ENCODE data around the gene BTBD16. TPM values are rescaled to one million over a fixed set of nuclear protein-coding genes. Genes with fewer than 3 reads are reported as not detected.

The BTBD16 gene
- total and polyA plus RNA-seq, 2 experiments from 2014 or later: 0.09 to 0.16 TPM

GRCh38 chr10:122301055-122301810 lies 30.1 kb downstream of the BTBD16 start:
- Histone ChIP-seq H3K36me3 (no peaks in the 10 kb centered on the region), H3K9me3 (ENCODE audit: low read depth) (no peaks in the 10 kb centered on the region), H3K27me3 (no peaks in the 10 kb centered on the region), H3K27ac (no peak overlapping the region), H3K4me1 (ENCODE audit: low read depth) (no peaks in the 10 kb centered on the region), H3K4me3 (no peak overlapping the region)
- peak in 1 of 2 donors; percentile 92 for DNase-seq (ENCODE audit: low read depth in 1 of 2, low spot score in 1 of 2)
- no peak for TF ChIP-seq CTCF (IDR thresholded peaks at IDR 0.05; ENCODE audit: low read depth, low read length)

- Histone ChIP-seq H3K27ac (no peak overlapping the region), H3K4me1 (ENCODE audit: low read depth) (no peaks in the 10 kb centered on the region)
Measured at GRCh38 chr10:122301811-122302115, 30.7 kb downstream of the BTBD16 start.

GRCh38 chr10:122302315-122302714 lies 31.2 kb downstream of the BTBD16 start:
- H3K9me3 ChIP-seq (ENCODE audit: low read depth): no peaks in the 10 kb centered on the region
- no peak overlapping the region for H3K4me3 ChIP-seq
- no peak for TF ChIP-seq CTCF (IDR thresholded peaks at IDR 0.05; ENCODE audit: low read depth, low read length)
- DNase-seq (ENCODE audit: low read depth in 1 of 2, low spot score in 1 of 2): no peak
- no peaks in the 10 kb centered on the region for H3K27me3 ChIP-seq
- no peak overlapping the region for H3K27ac ChIP-seq
- no peaks in the 10 kb centered on the region for H3K4me1 ChIP-seq (ENCODE audit: low read depth)
- no peaks in the 10 kb centered on the region for H3K36me3 ChIP-seq

More at GRCh38 chr10:122301811-122302115, 30.7 kb downstream of the BTBD16 start:
- DNase-seq (ENCODE audit: low read depth in 1 of 2, low spot score in 1 of 2): no peak
- Histone ChIP-seq H3K27me3 (no peaks in the 10 kb centered on the region), H3K9me3 (ENCODE audit: low read depth) (no peaks in the 10 kb centered on the region), H3K4me3 (no peak overlapping the region), H3K36me3 (no peaks in the 10 kb centered on the region)
- no peak for TF ChIP-seq CTCF (IDR thresholded peaks at IDR 0.05; ENCODE audit: low read depth, low read length)

GRCh38 chr10:122303271-122304053 lies 32.4 kb downstream of the BTBD16 start:
- DNase-seq (ENCODE audit: low read depth in 1 of 2, low spot score in 1 of 2): no peak
- no peak for TF ChIP-seq CTCF (IDR thresholded peaks at IDR 0.05; ENCODE audit: low read depth, low read length)
- H3K9me3 ChIP-seq (ENCODE audit: low read depth): no peaks in the 10 kb centered on the region
- H3K4me3 ChIP-seq: no peak overlapping the region
- peaks cover 10% of the 10 kb centered on the region for H3K4me1 ChIP-seq (ENCODE audit: low read depth)
- H3K27ac ChIP-seq: no peak overlapping the region
- no peaks in the 10 kb centered on the region for H3K27me3 ChIP-seq
- no peaks in the 10 kb centered on the region for H3K36me3 ChIP-seq

GRCh38 chr10:122304054-122304579 lies 33.0 kb downstream of the BTBD16 start:
- no peak for TF ChIP-seq CTCF (IDR thresholded peaks at IDR 0.05; ENCODE audit: low read depth, low read length)
- Histone ChIP-seq H3K9me3 (ENCODE audit: low read depth) (no peaks in the 10 kb centered on the region), H3K36me3 (no peaks in the 10 kb centered on the region), H3K27me3 (no peaks in the 10 kb centered on the region), H3K4me3 (no peak overlapping the region), H3K4me1 (ENCODE audit: low read depth) (peaks cover 14% of the 10 kb centered on the region), H3K27ac (no peak overlapping the region)
- DNase-seq (ENCODE audit: low read depth in 1 of 2, low spot score in 1 of 2): no peak
